ENCODE measurements around the gene MAEL. TPM values are rescaled to one million over a fixed set of nuclear protein-coding genes. Genes with fewer than 3 reads are reported as not detected.

MAEL gene
- under 1 TPM in 4 of 5 donors, not detected in 1; 0.04 to 0.25 (median 0.17) TPM for polyA plus RNA-seq (ENCODE audit: insufficient read depth in 1 of 5, insufficient read length in 5 of 5, low replicate concordance in 1 of 5)
- long read RNA-seq, donor 1: 0 reads
- long read RNA-seq, donor 2: 0 reads
- long read RNA-seq, donor 3: 0 reads
- long read RNA-seq, donor 4: 0 reads
- long read RNA-seq, donor 5: 0 reads
- long read RNA-seq, donor 6: 0 reads
- long read RNA-seq, donor 7: 0 reads
- long read RNA-seq, donor 8: 0 reads

DNA sequence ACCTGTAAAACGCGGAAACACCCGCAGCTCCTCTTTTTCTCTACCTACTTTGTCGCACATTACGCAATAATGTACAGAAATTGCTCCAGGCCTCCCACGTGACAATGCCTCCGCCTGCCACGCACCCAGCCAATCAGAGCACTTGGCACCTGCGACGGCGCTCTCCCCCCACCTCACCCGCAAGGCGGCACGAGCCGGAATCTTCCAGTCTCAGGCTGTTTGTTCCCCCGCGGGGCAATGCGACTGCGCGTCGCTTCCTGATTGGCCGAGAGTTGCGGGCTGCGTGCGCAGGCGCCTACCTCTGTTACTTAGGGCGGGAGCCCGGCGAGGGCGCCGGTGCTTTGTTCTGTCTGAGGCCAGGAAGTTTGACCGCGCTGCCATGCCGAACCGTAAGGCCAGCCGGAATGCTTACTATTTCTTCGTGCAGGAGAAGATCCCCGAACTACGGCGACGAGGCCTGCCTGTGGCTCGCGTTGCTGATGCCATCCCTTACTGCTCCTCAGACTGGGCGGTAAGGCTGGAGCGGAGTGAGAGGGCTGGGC lies at the start of gene MAEL:
TSS of gene MAEL (plus strand) at position 307 of the 542 bp plus-strand sequence. CDS start at position 380, 73 bp downstream.
- DNase-seq: no peak

GRCh38 chr1:166939741-166940375 lies 49.2 kb upstream of the MAEL start:
- no peak for DNase-seq

DNA sequence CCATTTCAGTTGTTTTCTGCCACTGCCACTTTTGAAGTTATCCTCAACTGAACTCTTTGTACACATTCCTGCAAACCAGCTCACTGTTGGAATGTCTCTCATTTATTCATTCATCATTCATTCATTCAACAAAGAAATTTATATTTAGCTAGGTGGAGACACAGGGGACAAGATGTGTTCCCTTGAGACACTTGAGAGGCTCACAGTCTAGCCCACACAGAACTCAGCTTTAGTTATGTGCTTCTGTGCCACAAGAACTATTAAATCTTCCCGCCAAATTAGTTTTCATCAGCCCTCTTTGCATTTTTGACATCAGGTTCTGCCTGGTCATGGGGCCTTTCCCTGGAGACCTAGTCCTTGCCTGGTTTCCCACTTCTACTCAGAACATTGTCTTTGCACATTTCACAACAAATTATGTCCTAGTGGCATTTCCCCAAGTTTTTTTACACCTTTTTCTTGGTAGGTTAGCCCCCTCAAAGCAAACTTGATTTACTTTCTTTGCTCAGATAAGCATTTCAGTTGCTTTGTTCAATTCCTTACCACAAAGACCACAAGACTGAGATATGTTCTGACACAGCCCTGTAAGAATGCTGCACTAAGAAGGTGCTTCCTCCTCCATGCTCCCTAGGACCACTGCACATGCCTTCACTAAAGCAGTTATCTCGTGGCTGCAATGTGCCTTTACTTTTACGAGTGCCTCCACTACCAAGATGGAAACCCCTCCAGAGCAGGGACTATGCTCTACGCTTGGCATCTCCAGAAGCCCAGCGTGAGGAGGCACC lies 44.7 kb upstream of the MAEL start:
- no peak for DNase-seq

GRCh38 chr1:166947398-166948043 lies 41.6 kb upstream of the MAEL start:
- DNase-seq: peak; percentile 24 to 28

- no peak for DNase-seq
These were observed 40.2 kb upstream of the MAEL start for GRCh38 chr1:166948856-166949350.

DNA sequence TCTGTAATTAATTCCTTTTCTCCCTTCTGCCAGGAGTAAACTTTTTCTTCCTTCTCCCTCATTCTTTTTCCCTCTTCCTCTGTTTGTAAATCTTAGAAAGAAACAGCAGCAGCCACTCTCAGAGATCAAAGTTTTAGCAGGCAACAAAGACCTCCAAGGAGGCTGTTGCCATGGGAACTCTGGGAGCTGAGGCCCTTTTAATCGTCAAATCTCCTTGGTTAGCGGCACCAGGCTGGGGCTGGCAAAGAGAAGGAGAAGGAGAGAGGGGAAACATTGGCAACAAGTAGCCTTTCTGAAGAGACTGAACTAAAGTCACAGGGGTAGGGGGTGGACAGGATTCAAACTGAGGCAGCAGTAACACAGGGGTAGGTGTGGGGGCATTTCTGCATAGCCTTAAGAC lies 38.9 kb upstream of the MAEL start:
- no peak for DNase-seq

GRCh38 chr1:166951050-166951449 lies 38.0 kb upstream of the MAEL start:
- DNase-seq: no peak

DNA sequence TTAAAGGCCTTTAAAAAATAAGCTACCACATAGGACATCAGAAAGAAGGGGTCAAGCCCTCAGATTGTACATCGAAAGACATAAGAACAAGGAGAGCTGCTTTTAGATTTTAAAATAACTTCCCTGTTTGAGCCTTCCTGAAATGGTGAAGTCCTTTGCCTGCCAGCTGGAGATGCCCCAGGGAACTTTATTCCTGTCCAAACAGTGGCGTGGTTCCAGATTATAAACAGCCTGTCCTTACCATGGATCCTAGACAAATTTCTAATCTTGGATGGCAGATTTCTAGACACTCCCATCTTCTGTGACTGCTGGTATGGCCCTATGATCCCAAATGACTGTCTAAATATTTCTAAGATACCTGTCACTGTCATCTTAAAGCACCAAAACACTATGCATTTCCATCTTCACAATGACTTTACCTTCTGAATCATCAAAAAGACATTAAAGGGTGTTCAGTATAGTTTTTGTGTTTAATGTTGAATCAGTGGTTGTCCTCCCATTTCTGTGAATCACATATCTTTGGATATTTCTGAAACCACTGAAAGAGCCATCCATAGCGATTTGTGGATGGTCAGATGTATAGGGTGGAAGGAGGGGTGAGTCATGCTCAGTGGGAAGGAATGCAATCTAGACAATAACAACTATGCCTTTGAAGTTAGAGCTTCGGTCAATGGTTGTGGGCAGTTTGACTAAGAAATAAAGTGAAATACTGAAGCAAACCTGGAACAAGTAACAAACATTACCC lies 36.9 kb upstream of the MAEL start:
- DNase-seq: no peak

GRCh38 chr1:166953491-166953890 lies 35.6 kb upstream of the MAEL start:
- DNase-seq: no peak

DNA sequence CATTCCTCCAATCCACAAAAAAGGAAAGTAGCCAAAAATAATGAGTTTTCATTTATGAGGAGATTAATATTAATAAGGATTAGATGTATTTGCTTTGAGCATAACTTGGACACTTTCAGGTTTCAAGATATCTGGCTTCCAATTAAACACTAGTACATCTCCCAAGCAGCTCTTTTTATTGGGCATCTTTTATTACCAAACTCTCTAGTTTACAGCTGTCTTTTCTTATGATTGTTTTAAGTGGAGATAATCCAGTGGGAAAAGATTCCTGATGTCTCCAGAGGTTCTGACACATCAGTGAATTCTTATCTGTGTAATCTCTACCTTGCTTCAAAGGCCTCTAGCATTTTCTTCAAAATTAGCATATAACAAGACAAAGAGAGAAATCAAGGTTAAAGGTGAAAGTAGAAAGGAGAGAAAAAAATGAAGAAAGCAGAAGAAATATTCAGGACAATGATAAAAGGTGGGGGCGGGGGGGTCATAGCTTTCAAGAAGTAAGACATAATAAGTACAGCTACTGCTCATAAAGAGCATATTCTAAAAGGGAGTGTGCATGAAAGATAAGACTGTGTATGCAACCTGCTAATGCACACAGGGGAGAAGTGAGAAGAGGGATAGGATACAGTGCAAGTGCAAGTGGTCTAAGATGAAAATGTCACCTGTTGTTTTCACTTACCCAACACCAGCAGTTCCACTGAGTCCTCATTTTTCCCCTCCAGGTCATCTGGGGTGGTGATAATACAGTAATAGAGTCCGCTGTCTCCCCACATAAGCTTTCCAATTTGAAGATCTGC lies 32.8 kb upstream of the MAEL start:
- DNase-seq: no peak

DNA sequence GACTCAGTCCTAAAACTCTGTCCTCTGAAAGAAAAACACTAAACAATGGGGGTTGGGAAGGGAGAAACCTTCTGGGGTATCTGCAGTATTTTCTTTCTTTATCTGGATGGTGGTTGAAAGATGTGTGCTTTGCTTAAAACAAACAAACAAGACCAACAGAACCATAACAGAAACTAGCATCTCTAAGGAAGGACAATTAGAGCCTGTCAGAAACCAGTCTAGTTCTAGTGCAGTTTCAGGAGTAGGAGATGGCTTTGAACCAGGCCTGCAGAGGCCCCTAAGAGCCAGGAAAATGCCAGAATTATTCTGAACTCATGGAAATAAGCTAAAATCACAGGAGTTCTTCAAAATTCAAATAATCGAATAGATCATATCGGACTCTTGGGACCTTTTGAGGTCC lies 32.2 kb upstream of the MAEL start:
- no peak for DNase-seq

GRCh38 chr1:166960858-166961474 lies 28.1 kb upstream of the MAEL start:
- no peak for DNase-seq

GRCh38 chr1:166969074-166969677 lies 19.9 kb upstream of the MAEL start:
- no peak for DNase-seq

DNA sequence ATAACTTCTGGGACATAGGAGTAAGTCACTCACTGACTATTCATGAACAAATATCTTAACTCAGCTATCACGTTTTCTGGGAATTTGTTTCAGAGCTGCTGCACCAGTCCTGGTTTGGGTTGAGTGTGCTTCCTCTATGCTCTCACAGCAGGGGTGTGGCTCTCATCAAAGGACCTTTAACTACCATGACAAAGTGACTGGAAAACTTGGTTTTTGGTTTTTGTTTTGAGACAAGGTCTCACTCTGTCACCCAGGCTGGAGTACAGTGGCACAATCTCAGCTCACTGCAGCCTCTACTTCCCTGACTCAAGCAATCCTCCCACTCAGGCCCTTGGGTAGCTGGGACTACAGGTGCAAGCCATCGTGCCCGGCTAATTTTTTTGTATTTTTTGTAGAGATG lies 17.8 kb upstream of the MAEL start:
- DNase-seq: no peak

DNA sequence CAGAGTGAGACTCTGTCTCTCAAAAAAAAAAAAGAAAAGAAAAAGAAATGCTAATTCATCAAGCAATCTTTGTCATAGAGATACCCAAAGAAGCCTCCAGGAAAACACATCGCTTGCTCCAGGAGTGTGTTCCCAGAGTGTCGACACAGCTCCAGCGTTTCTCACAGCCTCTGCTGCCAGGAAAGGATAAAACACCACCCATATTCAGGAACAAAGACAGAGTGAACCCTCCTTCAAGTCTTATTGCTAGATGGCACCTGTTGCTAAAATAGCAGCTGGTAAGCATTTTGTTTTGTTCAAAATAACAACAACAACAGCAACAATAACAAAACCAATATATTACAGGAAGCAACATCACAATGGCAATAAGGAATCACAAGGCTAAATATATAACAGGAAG lies 16.9 kb upstream of the MAEL start:
- no peak for DNase-seq

- no peak for DNase-seq
These were observed 16.3 kb upstream of the MAEL start for GRCh38 chr1:166972826-166973225.

- peak in 1 of 2 donors; percentile 6 for DNase-seq
These were observed 14.3 kb upstream of the MAEL start for GRCh38 chr1:166974647-166975345.

DNA sequence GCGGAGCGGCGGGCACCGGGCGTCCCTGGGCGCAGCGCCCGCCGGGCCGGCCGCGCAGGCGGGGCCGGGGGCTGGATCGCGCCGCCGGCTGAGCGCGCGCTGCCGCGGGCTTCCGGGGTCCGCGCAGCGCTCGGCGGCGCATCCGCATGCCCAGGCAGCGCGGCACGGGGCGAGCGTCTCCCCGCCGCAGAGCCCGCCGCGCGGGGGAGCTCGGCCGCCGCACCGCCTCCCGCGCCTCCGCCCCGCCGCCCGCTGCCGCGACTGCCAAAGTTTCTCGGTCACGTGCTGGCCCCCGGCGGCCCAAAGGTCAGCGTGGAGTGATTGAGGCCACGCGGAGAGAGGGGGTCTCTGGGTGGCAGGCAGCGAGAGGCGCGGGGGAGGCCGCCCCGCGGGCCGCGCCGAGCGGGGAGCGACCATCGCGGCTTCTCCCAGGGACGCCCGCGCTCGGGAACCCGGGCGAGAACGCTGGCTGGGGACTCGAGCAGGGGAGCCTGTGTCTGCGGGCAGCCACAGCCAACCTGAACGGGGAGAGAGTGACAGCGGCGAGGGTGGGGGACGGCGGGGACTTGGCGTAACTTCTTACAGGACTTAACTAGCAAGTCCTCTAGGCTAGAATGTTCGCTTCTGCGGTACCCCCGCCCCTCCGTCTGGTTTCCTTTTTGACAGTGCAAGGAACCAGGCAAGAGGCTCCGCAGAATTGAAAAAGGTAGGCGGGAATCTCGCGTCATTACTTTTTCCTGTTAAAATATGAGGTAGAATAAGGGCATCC lies 13.5 kb upstream of the MAEL start, which contains the start of gene ILDR2:
TSS of gene ILDR2 (minus strand) at position 180 of the 769 bp plus-strand sequence. CDS start 272 bp downstream, outside the sequence.
- peak; percentile 32 to 39 for DNase-seq
